T-helper 2 cell (primary cell): ENCODE data around the gene SCN9A.
"Not testable (repeated sequence)": the region's sequence is repeated elsewhere in the genome, so short reads cannot be mapped to it uniquely, and the experiment has no call there.

Source experiments
- DNase-seq, 5 experiments: peaks; one replicate each; pipeline versions ENCODE4 v3.0.0 to v3.0.0-alpha.2; 2012 to 2022

SCN9A gene

GRCh38 chr2:166332106-166332505 is 43.6 kb downstream of the SCN9A start:
- no peak for DNase-seq

GRCh38 chr2:166331468-166331867 is 44.3 kb downstream of the SCN9A start:
- DNase-seq = no peak

- DNase-seq = no peak
These were observed 46.3 kb downstream of the SCN9A start for GRCh38 chr2:166329465-166329864.

- DNase-seq = no peak
These were observed 47.6 kb downstream of the SCN9A start for GRCh38 chr2:166328147-166328546.

- DNase-seq = no peak
These were observed 54.7 kb downstream of the SCN9A start for GRCh38 chr2:166321076-166321475.

GRCh38 chr2:166314022-166314759 is 61.6 kb downstream of the SCN9A start:
- no peak for DNase-seq

GRCh38 chr2:166312863-166313262 is 62.9 kb downstream of the SCN9A start:
- not testable (repeated sequence) for DNase-seq

GRCh38 chr2:166307326-166307725 is 68.4 kb downstream of the SCN9A start:
- DNase-seq = no peak

- no peak for DNase-seq
These were observed 71.1 kb downstream of the SCN9A start for GRCh38 chr2:166304656-166305055.

- no peak for DNase-seq
These were observed 73.7 kb downstream of the SCN9A start for GRCh38 chr2:166302036-166302435.

GRCh38 chr2:166297951-166298350 is 77.8 kb downstream of the SCN9A start:
- no peak for DNase-seq

- no peak for DNase-seq
These were observed 81.8 kb downstream of the SCN9A start for GRCh38 chr2:166293984-166294383.

GRCh38 chr2:166285215-166285614 is 90.5 kb downstream of the SCN9A start:
- DNase-seq = no peak

- no peak for DNase-seq
These were observed 91.4 kb downstream of the SCN9A start for GRCh38 chr2:166284359-166284758.

- DNase-seq = no peak
These were observed 93.6 kb downstream of the SCN9A start for GRCh38 chr2:166282154-166282553.

GRCh38 chr2:166278856-166279255 is 96.9 kb downstream of the SCN9A start:
- DNase-seq = no peak

- DNase-seq = no peak
These were observed 105.4 kb downstream of the SCN9A start for GRCh38 chr2:166270376-166270775.

GRCh38 chr2:166269322-166269721 is 106.4 kb downstream of the SCN9A start:
- DNase-seq = no peak

GRCh38 chr2:166257859-166258258 is 117.9 kb downstream of the SCN9A start:
- no peak for DNase-seq

GRCh38 chr2:166256896-166257295 is 118.8 kb downstream of the SCN9A start:
- no peak for DNase-seq

- no peak for DNase-seq
These were observed 126.4 kb downstream of the SCN9A start for GRCh38 chr2:166249318-166249717.

- no peak for DNase-seq
These were observed 128.8 kb downstream of the SCN9A start for GRCh38 chr2:166246901-166247300.

GRCh38 chr2:166242309-166242708 is 133.4 kb downstream of the SCN9A start:
- no peak for DNase-seq

- DNase-seq = no peak
These were observed 135.1 kb downstream of the SCN9A start for GRCh38 chr2:166240387-166241313.
